MM.1S (cell line): Measurements from ENCODE around the gene ADCY2.

Experiments used
- DNase-seq: peaks from one replicate; pipeline ENCODE4 v3.0.0-alpha.2; 2015
- H2AFZ ChIP-seq: fragments of 300-600 bp; sonication (generic); 2 replicates; pipeline ENCODE4 v1.6.0; 2016; ENCODE audit warnings: antibody characterized with exemption, low read length
- H3F3A ChIP-seq: fragments of 300-600 bp; sonication (generic); 2 replicates; pipeline ENCODE4 v1.6.1; 2016; ENCODE audit warnings: mild to moderate bottlenecking, antibody characterized with exemption, low read length, moderate library complexity, mixed read lengths; ENCODE audit not compliant: insufficient read depth
- H3K27ac ChIP-seq: fragments of 300-600 bp; sonication (generic); 2 replicates; pipeline ENCODE4 v1.5.1; 2016; ENCODE audit warnings: mild to moderate bottlenecking, low read length
- H3K27me3 ChIP-seq: fragments of 300-600 bp; sonication (generic); replicated peaks from 2 replicates; pipeline ENCODE4 v1.6.0; 2016; ENCODE audit warnings: low read length; ENCODE audit not compliant: insufficient read depth
- H3K36me3 ChIP-seq: fragments of 300-600 bp; sonication (generic); replicated peaks from 2 replicates; pipeline ENCODE4 v1.6.1; 2016; ENCODE audit warnings: mild to moderate bottlenecking, low read length, mixed read lengths; ENCODE audit not compliant: insufficient read depth
- H3K4me1 ChIP-seq: fragments of 300-600 bp; sonication (generic); 2 replicates; pipeline ENCODE4 v1.6.1; 2016; ENCODE audit warnings: low read length, mixed read lengths
- H3K4me2 ChIP-seq: fragments of 300-600 bp; sonication (generic); 2 replicates; pipeline ENCODE4 v1.6.0; 2016; ENCODE audit warnings: low read depth, low read length
- H3K4me3 ChIP-seq: fragments of 300-600 bp; sonication (generic); 2 replicates; pipeline ENCODE4 v1.5.1; 2016; ENCODE audit warnings: low read length, mixed read lengths
- H3K79me2 ChIP-seq: fragments of 300-600 bp; sonication (generic); 2 replicates; pipeline ENCODE4 v1.6.1; 2016; ENCODE audit warnings: mixed run types, low read length, mixed read lengths
- H3K9ac ChIP-seq: fragments of 300-600 bp; sonication (generic); 2 replicates; pipeline ENCODE4 v1.6.1; 2016; ENCODE audit warnings: low read length, mixed read lengths
- H3K9me2 ChIP-seq: fragments of 300-600 bp; sonication (generic); replicated peaks from 2 replicates; pipeline ENCODE4 v1.6.1; 2016; ENCODE audit warnings: mild to moderate bottlenecking, low read length, mixed read lengths; ENCODE audit not compliant: insufficient read depth
- H3K9me3 ChIP-seq: fragments of 300-600 bp; sonication (generic); replicated peaks from 2 replicates; pipeline ENCODE4 v1.6.1; 2016; ENCODE audit warnings: mild to moderate bottlenecking, low read length, mixed read lengths; ENCODE audit not compliant: insufficient read depth
- H4K20me1 ChIP-seq: fragments of 300-600 bp; sonication (generic); 2 replicates; pipeline ENCODE4 v1.6.1; 2016; ENCODE audit warnings: mild to moderate bottlenecking, low read length, moderate library complexity, mixed read lengths; ENCODE audit not compliant: insufficient read depth
- EZH2 ChIP-seq: fragments of 300-600 bp; sonication (generic); optimal IDR thresholded peaks from 2 replicates; pipeline ENCODE3; 2017; ENCODE audit warnings: low read depth, mild to moderate bottlenecking, antibody characterized with exemption, low read length, mixed read lengths
- EZH2phosphoT487 ChIP-seq: fragments of 300-600 bp; sonication (generic); IDR thresholded peaks from 2 replicates; pipeline ENCODE4 v1.6.1; 2018; ENCODE audit warnings: antibody characterized with exemption, low read length
- TF ChIP-seq, protein P1 (sequence below): fragments of 300-600 bp; sonication (generic); IDR thresholded peaks from 2 replicates; pipeline ENCODE4 v1.5.1; 2016; ENCODE audit warnings: antibody characterized with exemption, low read length, mixed read lengths

The ADCY2 gene

DNA sequence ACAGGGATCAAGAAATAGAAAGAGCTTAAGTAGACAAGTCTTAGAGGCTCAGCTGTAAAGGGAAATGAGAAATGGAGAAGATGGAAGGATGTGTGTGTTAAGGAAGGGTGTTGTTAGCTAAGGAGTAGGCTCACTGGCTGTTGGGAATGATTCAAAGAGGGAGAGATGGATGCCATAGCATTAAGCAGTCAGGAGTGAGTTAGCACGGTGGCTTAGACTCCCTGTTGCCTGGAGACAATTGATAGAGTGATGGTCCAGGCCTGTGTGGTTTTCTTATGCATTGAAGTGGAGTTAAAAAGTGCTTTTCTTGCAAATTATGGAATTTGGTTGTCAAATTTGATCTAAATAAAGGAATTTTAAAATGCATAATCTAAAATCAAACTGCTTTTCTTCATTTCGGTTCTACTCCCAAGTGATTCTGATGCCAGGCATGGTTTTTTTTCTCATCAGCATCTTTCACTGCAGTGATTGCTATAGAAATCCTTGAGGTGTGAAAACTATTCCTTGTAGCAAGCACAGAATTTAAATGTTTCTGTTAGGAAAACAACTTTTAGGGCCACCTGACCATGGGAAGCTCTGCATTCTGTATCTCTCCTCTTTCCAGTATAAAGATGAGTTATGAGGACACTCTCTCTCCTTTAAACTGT lies 214.7 kb downstream of the ADCY2 start:
- Histone ChIP-seq H2AFZ (no peak overlapping the region), H3K4me1 (no peaks in the 10 kb centered on the region), H3K79me2 (no peaks in the 10 kb centered on the region), H4K20me1 (no peaks in the 10 kb centered on the region), H3K36me3 (no peaks in the 10 kb centered on the region), H3K4me2 (no peak overlapping the region), H3K9me2 (no peaks in the 10 kb centered on the region), H3K27ac (no peak overlapping the region), H3K4me3 (no peak overlapping the region), H3K9ac (no peak overlapping the region), H3K9me3 (no peaks in the 10 kb centered on the region), H3F3A (no peaks in the 10 kb centered on the region), H3K27me3 (no peaks in the 10 kb centered on the region)
- no peak for DNase-seq
- TF ChIP-seq EZH2phosphoT487, result no peak
- TF ChIP-seq EZH2, result no peak
- TF ChIP-seq, protein P1, sequence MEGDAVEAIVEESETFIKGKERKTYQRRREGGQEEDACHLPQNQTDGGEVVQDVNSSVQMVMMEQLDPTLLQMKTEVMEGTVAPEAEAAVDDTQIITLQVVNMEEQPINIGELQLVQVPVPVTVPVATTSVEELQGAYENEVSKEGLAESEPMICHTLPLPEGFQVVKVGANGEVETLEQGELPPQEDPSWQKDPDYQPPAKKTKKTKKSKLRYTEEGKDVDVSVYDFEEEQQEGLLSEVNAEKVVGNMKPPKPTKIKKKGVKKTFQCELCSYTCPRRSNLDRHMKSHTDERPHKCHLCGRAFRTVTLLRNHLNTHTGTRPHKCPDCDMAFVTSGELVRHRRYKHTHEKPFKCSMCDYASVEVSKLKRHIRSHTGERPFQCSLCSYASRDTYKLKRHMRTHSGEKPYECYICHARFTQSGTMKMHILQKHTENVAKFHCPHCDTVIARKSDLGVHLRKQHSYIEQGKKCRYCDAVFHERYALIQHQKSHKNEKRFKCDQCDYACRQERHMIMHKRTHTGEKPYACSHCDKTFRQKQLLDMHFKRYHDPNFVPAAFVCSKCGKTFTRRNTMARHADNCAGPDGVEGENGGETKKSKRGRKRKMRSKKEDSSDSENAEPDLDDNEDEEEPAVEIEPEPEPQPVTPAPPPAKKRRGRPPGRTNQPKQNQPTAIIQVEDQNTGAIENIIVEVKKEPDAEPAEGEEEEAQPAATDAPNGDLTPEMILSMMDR, result no peak

DNA sequence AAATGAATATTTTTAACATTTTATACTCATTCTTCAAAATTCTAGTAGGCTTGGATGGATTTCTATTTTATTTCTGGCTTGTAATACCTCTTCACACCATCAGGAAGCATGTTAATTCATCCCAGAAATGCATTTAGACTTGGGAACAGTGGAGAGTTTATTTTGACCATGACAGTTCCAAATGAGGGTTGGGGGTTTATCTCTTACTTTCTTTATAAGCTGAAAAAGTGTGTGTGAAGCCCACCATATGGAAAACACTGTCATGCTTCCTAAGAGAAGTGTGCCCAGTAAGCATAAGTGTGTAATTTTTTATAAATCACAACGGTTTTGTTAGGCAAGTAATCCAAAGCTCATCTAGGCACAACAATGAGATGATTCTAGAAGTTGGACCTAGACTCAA lies 215.6 kb downstream of the ADCY2 start:
- H3K27ac ChIP-seq, result no peak overlapping the region
- no peaks in the 10 kb centered on the region for H3K79me2 ChIP-seq
- no peaks in the 10 kb centered on the region for H4K20me1 ChIP-seq
- H3K9ac ChIP-seq, result no peak overlapping the region
- no peak for TF ChIP-seq EZH2
- no peak for TF ChIP-seq EZH2phosphoT487
- TF ChIP-seq, protein P1, result no peak
- no peak overlapping the region for H2AFZ ChIP-seq
- H3K27me3 ChIP-seq, result no peaks in the 10 kb centered on the region
- H3K4me3 ChIP-seq, result no peak overlapping the region
- no peak for DNase-seq
- no peaks in the 10 kb centered on the region for H3K36me3 ChIP-seq
- H3K9me3 ChIP-seq, result no peaks in the 10 kb centered on the region
- no peaks in the 10 kb centered on the region for H3K4me1 ChIP-seq
- no peaks in the 10 kb centered on the region for H3K9me2 ChIP-seq
- H3K4me2 ChIP-seq, result no peak overlapping the region
- no peaks in the 10 kb centered on the region for H3F3A ChIP-seq

DNA sequence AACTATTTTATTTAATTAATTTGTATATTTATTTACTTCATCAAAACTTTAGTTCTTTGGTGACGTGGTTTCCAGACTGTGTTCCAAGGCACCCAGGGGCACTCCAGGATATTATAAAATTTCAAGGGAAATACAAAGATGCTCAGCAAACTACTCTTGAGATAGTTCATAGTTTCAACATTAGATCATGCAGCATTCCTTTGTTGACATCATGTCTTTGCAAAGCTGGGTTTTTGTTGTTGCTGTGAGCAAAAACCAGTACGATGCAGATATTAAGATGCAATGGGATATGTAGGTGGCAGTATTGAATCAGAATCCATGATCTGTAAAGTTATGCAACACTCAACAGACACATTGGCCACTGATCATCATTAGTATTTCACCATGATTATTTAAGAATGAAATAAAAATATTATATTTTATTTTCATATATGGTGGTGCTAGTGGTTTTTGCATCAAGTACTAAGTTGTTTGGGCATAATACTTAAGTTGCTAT lies 219.7 kb downstream of the ADCY2 start:
- no peaks in the 10 kb centered on the region for H4K20me1 ChIP-seq
- H3K79me2 ChIP-seq, result no peaks in the 10 kb centered on the region
- H3K27ac ChIP-seq, result no peak overlapping the region
- no peak for DNase-seq
- no peaks in the 10 kb centered on the region for H3F3A ChIP-seq
- H3K9ac ChIP-seq, result no peak overlapping the region
- no peak overlapping the region for H3K4me3 ChIP-seq
- no peaks in the 10 kb centered on the region for H3K4me1 ChIP-seq
- no peak overlapping the region for H3K4me2 ChIP-seq
- no peak for TF ChIP-seq EZH2phosphoT487
- H3K36me3 ChIP-seq, result no peaks in the 10 kb centered on the region
- H3K9me3 ChIP-seq, result no peaks in the 10 kb centered on the region
- no peak overlapping the region for H2AFZ ChIP-seq
- no peaks in the 10 kb centered on the region for H3K9me2 ChIP-seq
- H3K27me3 ChIP-seq, result no peaks in the 10 kb centered on the region

DNA sequence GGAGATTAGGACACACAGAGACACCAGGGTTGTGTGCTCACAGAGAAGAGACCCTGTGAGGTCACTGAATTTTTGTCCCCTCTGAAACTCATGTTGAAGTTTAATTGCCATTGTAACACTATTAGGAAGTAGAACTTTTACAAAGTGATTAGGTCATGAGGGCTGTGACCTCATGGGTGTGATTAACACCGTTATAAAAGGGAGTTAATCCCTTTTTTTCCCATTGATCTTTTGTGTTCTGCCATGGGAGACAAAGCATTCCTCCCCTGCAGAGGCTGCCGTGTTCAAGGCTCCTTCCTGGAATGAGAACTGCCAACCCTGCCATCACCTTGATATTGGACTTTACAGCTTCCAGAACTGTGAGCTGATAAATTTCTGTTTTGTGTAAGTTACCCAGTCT lies 221.0 kb downstream of the ADCY2 start:
- Histone ChIP-seq H3K9me3 (no peaks in the 10 kb centered on the region), H3K27ac (no peak overlapping the region), H3K9ac (no peak overlapping the region), H4K20me1 (no peaks in the 10 kb centered on the region), H2AFZ (no peak overlapping the region), H3K27me3 (no peaks in the 10 kb centered on the region), H3F3A (no peaks in the 10 kb centered on the region), H3K36me3 (no peaks in the 10 kb centered on the region), H3K4me2 (no peak overlapping the region), H3K79me2 (no peaks in the 10 kb centered on the region), H3K4me3 (no peak overlapping the region), H3K4me1 (no peaks in the 10 kb centered on the region), H3K9me2 (no peaks in the 10 kb centered on the region)
- DNase-seq, result no peak
- TF ChIP-seq EZH2phosphoT487 (no peak), EZH2 (no peak)
- TF ChIP-seq, protein P1, result no peak
